Neural cell (in vitro differentiated cells): ENCODE measurements around the gene BTN1A1. TPM values are rescaled to one million over a fixed set of nuclear protein-coding genes. Genes with fewer than 3 reads are reported as not detected.

ENCODE experiments used
- H2AFZ ChIP-seq: fragments of 200-600, 300-800 bp; sonication (generic), shearing (Covaris generic); 2 replicates; pipeline ENCODE4 v1.6.0; 2014; ENCODE audit warnings: low read depth, mild to moderate bottlenecking, antibody characterized with exemption, low read length, moderate library complexity
- H3F3A ChIP-seq: fragments of 200-600 bp; shearing (Covaris generic); 2 replicates; pipeline ENCODE4 v1.6.1; 2016; ENCODE audit warnings: mild to moderate bottlenecking, moderate library complexity, mixed read lengths, antibody characterized with exemption, low read length; ENCODE audit not compliant: insufficient read depth, poor library complexity, severe bottlenecking
- H3K27ac ChIP-seq: fragments of 200-600, 300-800 bp; sonication (generic), shearing (Covaris generic); 2 replicates; pipeline ENCODE4 v1.5.1; 2014; ENCODE audit warnings: mild to moderate bottlenecking, low read length, moderate library complexity
- H3K27me3 ChIP-seq: fragments of 300-800, 200-600 bp; sonication (generic), shearing (Covaris generic); 2 replicates; pipeline ENCODE4 v1.6.0; 2014; ENCODE audit warnings: mild to moderate bottlenecking, low read depth, low read length, moderate library complexity; ENCODE audit not compliant: insufficient read depth
- H3K36me3 ChIP-seq: fragments of 300-800, 200-600 bp; sonication (generic), shearing (Covaris generic); 2 replicates; pipeline ENCODE4 v1.5.1; 2014; ENCODE audit warnings: mild to moderate bottlenecking, antibody characterized with exemption, low read length, moderate library complexity; ENCODE audit not compliant: insufficient read depth
- H3K4me2 ChIP-seq: fragments of 300-800, 200-600 bp; sonication (generic), shearing (Covaris generic); 2 replicates; pipeline ENCODE4 v1.6.0; 2014; ENCODE audit warnings: mild to moderate bottlenecking, low read length
- H3K4me3 ChIP-seq: fragments of 300-800, 200-600 bp; sonication (generic), shearing (Covaris generic); 2 replicates; pipeline ENCODE4 v1.5.1; 2014; ENCODE audit warnings: mild to moderate bottlenecking, low read length, moderate library complexity
- H3K79me2 ChIP-seq: fragments of 200-600 bp; shearing (Covaris generic); replicated peaks from 2 replicates; pipeline ENCODE4 v1.6.0; 2014; ENCODE audit warnings: mild to moderate bottlenecking, low read length, moderate library complexity; ENCODE audit not compliant: insufficient read depth
- H3K9ac ChIP-seq: fragments of 300-800, 200-600 bp; sonication (generic), shearing (Covaris generic); 2 replicates; pipeline ENCODE4 v1.6.1; 2016; ENCODE audit warnings: mild to moderate bottlenecking, low read length, mixed read lengths
- H3K9me2 ChIP-seq: fragments of 200-600 bp; shearing (Covaris generic); 2 replicates; pipeline ENCODE4 v1.6.1; 2016; ENCODE audit warnings: mild to moderate bottlenecking, low read length, mixed read lengths; ENCODE audit not compliant: insufficient read depth
- H3K9me3 ChIP-seq: fragments of 200-600, 300-800 bp; sonication (generic), shearing (Covaris generic); 2 replicates; pipeline ENCODE4 v1.6.1; 2016; ENCODE audit warnings: mild to moderate bottlenecking, mixed run types, low read length, moderate library complexity, mixed read lengths
- H4K20me1 ChIP-seq: fragments of 200-600 bp; shearing (Covaris generic); 2 replicates; pipeline ENCODE4 v1.6.1; 2016; ENCODE audit warnings: mild to moderate bottlenecking, mixed run types; ENCODE audit not compliant: insufficient read depth
- EP300 ChIP-seq: fragments of 450-650 bp; conservative IDR thresholded peaks from 2 replicates; pipeline ENCODE4 v1.6.1; 2014; ENCODE audit warnings: antibody characterized with exemption, mild to moderate bottlenecking, moderate library complexity; ENCODE audit not compliant: poor library complexity, severe bottlenecking
- EZH2 ChIP-seq: fragments of 200-600, 300-800 bp; shearing (Covaris generic), sonication (generic); IDR thresholded peaks from 2 replicates; pipeline ENCODE4 v1.6.1; 2014; ENCODE audit warnings: antibody characterized with exemption, low read length, borderline replicate concordance, mild to moderate bottlenecking; ENCODE audit not compliant: insufficient read depth, poor library complexity, severe bottlenecking
- MXI1 ChIP-seq: fragments of 450-650 bp; conservative IDR thresholded peaks from 2 replicates; pipeline ENCODE4 v1.6.1; 2014; ENCODE audit warnings: antibody characterized with exemption, mild to moderate bottlenecking; ENCODE audit not compliant: poor library complexity, severe bottlenecking
- POLR2AphosphoS5 ChIP-seq: IDR thresholded peaks from 2 replicates; pipeline ENCODE4 v1.6.1; 2012
- RAD21 ChIP-seq: fragments of 450-650 bp; conservative IDR thresholded peaks from 2 replicates; pipeline ENCODE4 v1.6.1; 2014; ENCODE audit warnings: antibody characterized with exemption, mild to moderate bottlenecking, moderate library complexity
- REST ChIP-seq: IDR thresholded peaks from 2 replicates; pipeline ENCODE4 v1.6.1; 2012; ENCODE audit warnings: borderline replicate concordance
- SMC3 ChIP-seq: fragments of 450-650 bp; conservative IDR thresholded peaks from 2 replicates; pipeline ENCODE4 v1.6.1; 2014; ENCODE audit warnings: antibody characterized with exemption, mild to moderate bottlenecking, moderate library complexity; ENCODE audit not compliant: poor library complexity
- TAF1 ChIP-seq: IDR thresholded peaks from 2 replicates; pipeline ENCODE4 v1.6.1; 2012; ENCODE audit warnings: low read depth
- polyA plus RNA-seq: library from polyadenylated mRNA; depleted of rRNA; stranded (reverse); fragments of >200 nt; gene quantifications from 2 replicates; pipeline ENCODE4 v1.2.3, GENCODE V29; 2014
- TF ChIP-seq, protein P1 (sequence below): fragments of 450-650 bp; IDR thresholded peaks from 2 replicates; pipeline ENCODE4 v1.5.1; 2014; ENCODE audit warnings: antibody characterized with exemption, mild to moderate bottlenecking, moderate library complexity; ENCODE audit not compliant: poor library complexity, severe bottlenecking

BTN1A1 gene
- polyA plus RNA-seq, 1 donor from 2014 or later, result not detected

DNA sequence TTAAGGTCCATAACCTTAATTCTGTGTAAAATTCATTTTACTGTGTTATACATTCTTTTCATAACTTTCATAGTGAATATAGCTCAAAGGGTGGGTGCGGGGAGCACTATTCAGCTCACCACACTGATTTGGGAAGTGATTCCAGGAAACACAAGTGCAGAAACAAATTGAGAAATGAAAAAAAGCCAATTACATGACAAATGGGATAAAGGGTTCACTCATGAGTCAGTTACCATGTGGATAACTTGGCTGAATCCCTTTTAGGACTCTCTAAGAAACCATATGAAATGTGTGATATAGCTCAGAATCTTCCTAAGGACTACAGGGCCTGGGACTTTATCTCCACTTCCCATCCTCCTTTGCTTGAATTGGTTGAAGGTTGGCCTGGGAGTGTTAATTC, 45.5 kb upstream of the BTN1A1 start:
- no peaks in the 10 kb centered on the region for H4K20me1 ChIP-seq
- TF ChIP-seq RAD21 (no peak), REST (no peak), SMC3 (no peak)
- no peaks in the 10 kb centered on the region for H3K9me3 ChIP-seq
- no peaks in the 10 kb centered on the region for H3K9me2 ChIP-seq
- no peaks in the 10 kb centered on the region for H3F3A ChIP-seq
- no peak overlapping the region for H3K27ac ChIP-seq
- H3K4me2 ChIP-seq, result no peak overlapping the region
- no peaks in the 10 kb centered on the region for H3K27me3 ChIP-seq
- no peak overlapping the region for H2AFZ ChIP-seq
- H3K4me3 ChIP-seq, result no peak overlapping the region
- H3K9ac ChIP-seq, result no peak overlapping the region
- peaks cover 12% of the 10 kb centered on the region for H3K79me2 ChIP-seq
- no peaks in the 10 kb centered on the region for H3K36me3 ChIP-seq

GRCh38 chr6:26455357-26455970, 44.6 kb upstream of the BTN1A1 start:
- Histone ChIP-seq H3K9ac (no peak overlapping the region), H3K9me3 (no peaks in the 10 kb centered on the region), H3K36me3 (peaks cover 2% of the 10 kb centered on the region), H3K9me2 (no peaks in the 10 kb centered on the region), H3K27me3 (no peaks in the 10 kb centered on the region), H3K4me2 (no peak overlapping the region), H2AFZ (no peak overlapping the region), H3F3A (no peaks in the 10 kb centered on the region), H3K79me2 (peaks cover 20% of the 10 kb centered on the region), H4K20me1 (no peaks in the 10 kb centered on the region), H3K27ac (no peak overlapping the region), H3K4me3 (no peak overlapping the region)
- TF ChIP-seq REST (no peak), MXI1 (no peak)

DNA sequence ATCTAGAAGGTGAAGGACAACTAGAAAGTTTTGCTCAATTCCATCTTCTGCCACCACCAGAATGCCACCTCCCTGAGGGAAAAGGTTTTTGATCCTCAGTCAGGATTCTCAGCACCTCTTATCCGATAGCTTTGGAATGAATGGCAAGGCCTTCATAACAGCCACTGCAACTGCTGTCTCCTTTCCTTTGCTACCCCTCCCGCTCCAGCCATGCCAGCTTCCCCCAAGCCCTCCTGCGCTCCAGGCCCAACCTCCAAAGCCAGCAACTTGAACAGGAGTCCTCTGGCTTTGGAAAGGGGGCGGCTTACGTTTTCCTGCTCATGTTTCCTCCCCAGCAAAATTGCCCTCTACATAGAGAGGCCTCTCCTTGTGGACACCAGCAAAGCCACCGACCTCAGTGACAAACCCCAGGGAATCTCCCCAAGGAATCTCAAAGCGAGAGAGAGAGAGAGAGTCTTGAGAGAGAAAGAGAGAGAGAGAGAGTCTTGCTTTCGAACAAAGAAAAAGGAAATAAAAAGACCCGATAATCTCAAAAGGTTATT, 42.8 kb upstream of the BTN1A1 start:
- Histone ChIP-seq H3K4me2 (peak overlapping the region; percentile 47), H3K4me3 (peak overlapping the region; percentile 77), H3K79me2 (peaks cover 24% of the 10 kb centered on the region), H4K20me1 (no peaks in the 10 kb centered on the region), H3K36me3 (peaks cover 5% of the 10 kb centered on the region), H3K9me3 (no peaks in the 10 kb centered on the region), H3K9me2 (no peaks in the 10 kb centered on the region), H2AFZ (peak overlapping the region; percentile 98), H3F3A (no peaks in the 10 kb centered on the region), H3K9ac (peak overlapping the region; percentile 85), H3K27me3 (no peaks in the 10 kb centered on the region), H3K27ac (peak overlapping the region; percentile 92)
- no peak for TF ChIP-seq SMC3
- no peak for TF ChIP-seq REST
- no peak for TF ChIP-seq RAD21
- TF ChIP-seq EZH2, result no peak
- TF ChIP-seq, protein P1, sequence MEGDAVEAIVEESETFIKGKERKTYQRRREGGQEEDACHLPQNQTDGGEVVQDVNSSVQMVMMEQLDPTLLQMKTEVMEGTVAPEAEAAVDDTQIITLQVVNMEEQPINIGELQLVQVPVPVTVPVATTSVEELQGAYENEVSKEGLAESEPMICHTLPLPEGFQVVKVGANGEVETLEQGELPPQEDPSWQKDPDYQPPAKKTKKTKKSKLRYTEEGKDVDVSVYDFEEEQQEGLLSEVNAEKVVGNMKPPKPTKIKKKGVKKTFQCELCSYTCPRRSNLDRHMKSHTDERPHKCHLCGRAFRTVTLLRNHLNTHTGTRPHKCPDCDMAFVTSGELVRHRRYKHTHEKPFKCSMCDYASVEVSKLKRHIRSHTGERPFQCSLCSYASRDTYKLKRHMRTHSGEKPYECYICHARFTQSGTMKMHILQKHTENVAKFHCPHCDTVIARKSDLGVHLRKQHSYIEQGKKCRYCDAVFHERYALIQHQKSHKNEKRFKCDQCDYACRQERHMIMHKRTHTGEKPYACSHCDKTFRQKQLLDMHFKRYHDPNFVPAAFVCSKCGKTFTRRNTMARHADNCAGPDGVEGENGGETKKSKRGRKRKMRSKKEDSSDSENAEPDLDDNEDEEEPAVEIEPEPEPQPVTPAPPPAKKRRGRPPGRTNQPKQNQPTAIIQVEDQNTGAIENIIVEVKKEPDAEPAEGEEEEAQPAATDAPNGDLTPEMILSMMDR, result no peak
- no peak for TF ChIP-seq TAF1
- TF ChIP-seq EP300, result no peak
- no peak for TF ChIP-seq POLR2AphosphoS5
- TF ChIP-seq MXI1, result no peak
